ENCODE results near the gene ANKRD40. TPM values are rescaled to one million over a fixed set of nuclear protein-coding genes. Genes with fewer than 3 reads are reported as not detected.

The ANKRD40 gene, protein sequence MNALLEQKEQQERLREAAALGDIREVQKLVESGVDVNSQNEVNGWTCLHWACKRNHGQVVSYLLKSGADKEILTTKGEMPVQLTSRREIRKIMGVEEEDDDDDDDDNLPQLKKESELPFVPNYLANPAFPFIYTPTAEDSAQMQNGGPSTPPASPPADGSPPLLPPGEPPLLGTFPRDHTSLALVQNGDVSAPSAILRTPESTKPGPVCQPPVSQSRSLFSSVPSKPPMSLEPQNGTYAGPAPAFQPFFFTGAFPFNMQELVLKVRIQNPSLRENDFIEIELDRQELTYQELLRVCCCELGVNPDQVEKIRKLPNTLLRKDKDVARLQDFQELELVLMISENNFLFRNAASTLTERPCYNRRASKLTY
- 24.0 TPM for total RNA-seq
- 1 to 10 TPM; 3.8 to 5.7 (median 4.5) TPM for polyA plus RNA-seq

DNA sequence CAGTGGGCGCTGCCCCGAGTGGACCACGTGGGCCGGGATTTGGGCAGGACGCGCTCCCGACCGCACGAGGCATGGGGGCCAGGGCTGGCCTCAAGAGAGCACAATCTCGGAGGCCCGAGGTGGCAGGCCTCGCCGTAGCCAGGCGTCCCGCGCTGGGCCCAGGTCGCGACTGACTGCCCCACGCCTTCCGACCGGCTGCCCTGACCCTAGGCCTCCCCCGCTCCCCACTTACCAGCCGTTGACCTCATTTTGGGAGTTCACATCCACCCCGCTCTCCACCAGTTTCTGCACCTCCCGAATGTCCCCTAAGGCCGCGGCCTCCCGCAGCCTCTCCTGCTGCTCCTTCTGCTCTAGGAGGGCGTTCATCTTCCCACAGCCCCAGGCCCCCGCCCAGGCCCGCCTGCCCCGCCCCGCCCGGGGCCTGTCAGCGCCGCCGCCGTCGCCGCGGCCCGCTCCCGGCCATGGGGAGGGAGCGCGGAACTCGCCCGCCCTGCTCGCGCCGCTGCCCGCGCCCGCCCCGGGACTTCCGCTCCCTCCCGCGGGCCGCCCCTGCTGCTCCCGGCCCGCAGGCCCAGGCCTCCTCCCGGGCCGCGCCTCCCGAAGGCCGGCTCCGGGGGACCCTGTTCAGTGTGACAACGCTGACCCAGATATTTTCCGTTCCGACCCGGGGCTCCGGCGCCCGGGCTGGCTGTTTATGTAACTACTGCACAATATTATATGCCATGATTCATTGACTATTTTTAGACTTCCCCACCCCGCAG, at the start of gene ANKRD40:
Gene ANKRD40 (minus strand): TSS at position 626 of the 761 bp plus-strand sequence. CDS start 260 bp downstream, at position 366.
- peak within 1 kb of the TSS; percentile 97 to 99 (median 99) for H3K27ac Mint-ChIP-seq
- no peaks in the 10 kb centered on the region for H3K9me3 ChIP-seq (ENCODE audit: control insufficient read depth in 2 of 2, low read length in 2 of 2)
- H3K9me3 Mint-ChIP-seq: no peaks in the 10 kb centered on the region
- peak within 1 kb of the TSS; percentile 93 for H3K27ac ChIP-seq (ENCODE audit: insufficient read depth, low read length, poor library complexity, severe bottlenecking)
- ATAC-seq (ENCODE audit: low read depth in 2 of 2): peak; percentile 87 to 89
- H3K4me1 Mint-ChIP-seq: peaks cover 10 to 65% (median 46%) of the 10 kb centered on the region in 4 donors
- H3K27me3 Mint-ChIP-seq: peaks cover 4% of the 10 kb centered on the region
- DNase-seq: peak; percentile 81 to 94 (median 89)
- H3K4me1 ChIP-seq (ENCODE audit: control insufficient read depth, insufficient read depth, low read length, poor library complexity, severe bottlenecking): peaks cover 27% of the 10 kb centered on the region
- peaks cover 8% of the 10 kb centered on the region for H3K36me3 Mint-ChIP-seq
- no peaks in the 10 kb centered on the region for H3K27me3 ChIP-seq (ENCODE audit: control insufficient read depth, insufficient read depth, low read length)
- H3K4me3 Mint-ChIP-seq: peak within 1 kb of the TSS; percentile 91 to 97 (median 94)
- H3K36me3 ChIP-seq (ENCODE audit: control insufficient read depth, insufficient read depth, low read length): peaks cover 10% of the 10 kb centered on the region
- peak within 1 kb of the TSS; percentile 98 for H3K4me3 ChIP-seq (ENCODE audit: low read depth, low read length)

DNA sequence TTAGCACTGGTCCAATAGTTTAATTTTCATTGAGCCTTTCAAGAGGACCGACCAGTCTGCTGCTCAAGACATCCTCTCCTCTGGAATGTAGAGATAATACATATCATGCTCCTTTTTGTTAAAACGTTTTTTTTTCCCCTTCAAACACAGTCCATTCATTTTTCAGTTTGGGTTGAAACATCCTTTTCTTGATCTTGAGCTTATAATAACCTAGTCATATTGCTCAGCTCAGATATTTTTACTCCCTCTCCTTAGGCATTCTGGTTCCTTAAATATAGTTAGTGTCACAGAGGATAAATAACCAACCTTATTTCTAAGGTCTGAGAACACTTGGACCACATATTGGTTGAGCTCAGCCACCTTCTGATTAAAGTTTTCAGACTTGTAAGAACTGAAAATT, 46.8 kb upstream of the ANKRD40 start:
- peaks cover 50% of the 10 kb centered on the region for H3K36me3 ChIP-seq (ENCODE audit: control insufficient read depth, insufficient read depth, low read length)
- no peak for ATAC-seq (ENCODE audit: low read depth in 2 of 2)

DNA sequence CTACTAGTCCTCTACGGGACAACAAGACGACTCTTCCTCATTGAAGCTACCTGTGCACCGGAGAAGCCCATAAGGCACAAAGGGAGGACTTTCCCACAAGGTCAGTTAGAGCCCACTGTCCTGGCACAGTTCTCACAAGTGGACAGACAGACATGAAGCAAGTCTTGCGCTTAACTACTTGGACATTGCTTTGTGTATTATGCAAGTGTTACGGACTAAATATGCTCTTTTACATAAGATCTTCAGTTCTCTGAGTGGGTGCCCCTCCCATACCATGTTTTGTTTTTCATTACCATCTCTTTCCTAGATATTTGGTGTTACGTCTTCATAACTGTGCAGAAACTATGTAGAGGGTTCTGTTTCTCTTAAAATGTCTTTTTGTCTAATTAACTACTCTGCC, 41.5 kb upstream of the ANKRD40 start:
- Mint-ChIP-seq H3K27ac (peak overlapping the region in 2 of 3 donors; percentile 31 to 33), H3K4me3 (no peak overlapping the region), H3K36me3 (peaks cover 55% of the 10 kb centered on the region), H3K27me3 (no peaks in the 10 kb centered on the region), H3K4me1 (peaks cover 5 to 19% (median 11%) of the 10 kb centered on the region in 4 donors), H3K9me3 (peaks cover 0 to 1% (median 0%) of the 10 kb centered on the region in 7 donors)
- DNase-seq: no peak
- H3K27me3 ChIP-seq (ENCODE audit: control insufficient read depth, insufficient read depth, low read length): no peaks in the 10 kb centered on the region
- no peaks in the 10 kb centered on the region for H3K9me3 ChIP-seq (ENCODE audit: control insufficient read depth in 2 of 2, low read length in 2 of 2)
- no peak overlapping the region for H3K27ac ChIP-seq (ENCODE audit: insufficient read depth, low read length, poor library complexity, severe bottlenecking)
- H3K36me3 ChIP-seq (ENCODE audit: control insufficient read depth, insufficient read depth, low read length): peaks cover 96% of the 10 kb centered on the region
- ATAC-seq (ENCODE audit: low read depth in 2 of 2): no peak
- H3K4me3 ChIP-seq (ENCODE audit: low read depth, low read length): no peak overlapping the region
- H3K4me1 ChIP-seq (ENCODE audit: control insufficient read depth, insufficient read depth, low read length, poor library complexity, severe bottlenecking): no peaks in the 10 kb centered on the region

More for the DNA sequence above, 46.8 kb upstream of the ANKRD40 start:
- Mint-ChIP-seq H3K4me3 (no peak overlapping the region), H3K9me3 (peaks cover 0 to 4% (median 0%) of the 10 kb centered on the region in 7 donors), H3K27me3 (no peaks in the 10 kb centered on the region), H3K4me1 (peaks cover 3 to 11% (median 6%) of the 10 kb centered on the region in 4 donors), H3K36me3 (peaks cover 28% of the 10 kb centered on the region), H3K27ac (no peak overlapping the region)
- DNase-seq: no peak
- Histone ChIP-seq H3K9me3 (ENCODE audit: control insufficient read depth in 2 of 2, low read length in 2 of 2) (no peaks in the 10 kb centered on the region), H3K4me1 (ENCODE audit: control insufficient read depth, insufficient read depth, low read length, poor library complexity, severe bottlenecking) (no peaks in the 10 kb centered on the region), H3K27me3 (ENCODE audit: control insufficient read depth, insufficient read depth, low read length) (no peaks in the 10 kb centered on the region), H3K27ac (ENCODE audit: insufficient read depth, low read length, poor library complexity, severe bottlenecking) (no peak overlapping the region), H3K4me3 (ENCODE audit: low read depth, low read length) (no peak overlapping the region)

DNA sequence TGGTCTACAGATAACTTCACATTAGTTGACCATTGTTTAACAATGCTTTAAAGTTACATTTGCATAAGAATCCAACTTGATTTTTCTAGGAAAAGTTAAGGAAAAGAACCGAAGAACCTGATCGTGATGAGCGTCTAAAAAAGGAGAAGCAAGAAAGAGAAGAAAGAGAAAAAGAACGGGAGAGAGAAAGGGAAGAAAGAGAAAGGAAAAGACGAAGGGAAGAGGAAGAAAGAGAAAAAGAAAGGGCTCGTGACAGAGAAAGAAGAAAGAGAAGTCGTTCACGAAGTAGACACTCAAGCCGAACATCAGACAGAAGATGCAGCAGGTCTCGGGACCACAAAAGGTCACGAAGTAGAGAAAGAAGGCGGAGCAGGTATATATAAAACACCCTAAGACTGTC, 37.9 kb upstream of the ANKRD40 start:
- peaks cover 96% of the 10 kb centered on the region for H3K36me3 ChIP-seq (ENCODE audit: control insufficient read depth, insufficient read depth, low read length)
- H3K36me3 Mint-ChIP-seq: peaks cover 63% of the 10 kb centered on the region
- H3K4me1 Mint-ChIP-seq: peaks cover 5 to 19% (median 14%) of the 10 kb centered on the region in 4 donors

DNA sequence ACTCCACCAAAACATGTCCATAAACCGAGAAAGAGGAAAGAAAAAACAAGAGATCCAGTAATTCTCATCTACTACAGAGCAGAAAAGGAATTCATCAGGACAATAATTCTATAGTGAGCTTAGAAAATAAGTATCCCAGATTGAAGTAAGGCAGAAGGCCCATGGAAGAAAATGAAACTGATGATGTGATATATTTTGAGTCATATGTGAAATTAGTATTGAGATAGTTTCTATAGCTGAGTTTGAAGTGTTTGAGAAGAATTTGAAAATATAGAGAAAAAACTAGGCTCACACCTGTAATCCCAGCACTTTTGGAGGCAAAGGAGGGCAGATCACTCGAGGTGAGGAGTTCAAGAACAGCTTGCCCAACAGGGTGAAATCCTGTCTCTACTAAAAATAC, 31.4 kb upstream of the ANKRD40 start:
- no peak for ATAC-seq (ENCODE audit: low read depth in 2 of 2)
- Histone ChIP-seq H3K9me3 (ENCODE audit: control insufficient read depth in 2 of 2, low read length in 2 of 2) (no peaks in the 10 kb centered on the region), H3K4me1 (ENCODE audit: control insufficient read depth, insufficient read depth, low read length, poor library complexity, severe bottlenecking) (peaks cover 8% of the 10 kb centered on the region), H3K36me3 (ENCODE audit: control insufficient read depth, insufficient read depth, low read length) (peaks cover 68% of the 10 kb centered on the region), H3K4me3 (ENCODE audit: low read depth, low read length) (no peak overlapping the region), H3K27me3 (ENCODE audit: control insufficient read depth, insufficient read depth, low read length) (no peaks in the 10 kb centered on the region), H3K27ac (ENCODE audit: insufficient read depth, low read length, poor library complexity, severe bottlenecking) (no peak overlapping the region)
- DNase-seq: no peak
- no peak overlapping the region for H3K4me3 Mint-ChIP-seq
- H3K27ac Mint-ChIP-seq: peak overlapping the region in 2 of 3 donors; percentile 52 to 81
- H3K27me3 Mint-ChIP-seq: no peaks in the 10 kb centered on the region
- H3K9me3 Mint-ChIP-seq: peaks cover 0 to 2% (median 0%) of the 10 kb centered on the region in 7 donors
- H3K36me3 Mint-ChIP-seq: peaks cover 55% of the 10 kb centered on the region
- peaks cover 35 to 52% (median 43%) of the 10 kb centered on the region in 4 donors for H3K4me1 Mint-ChIP-seq

More for the DNA sequence above, 37.9 kb upstream of the ANKRD40 start:
- H3K27me3 Mint-ChIP-seq: no peaks in the 10 kb centered on the region
- no peaks in the 10 kb centered on the region for H3K4me1 ChIP-seq (ENCODE audit: control insufficient read depth, insufficient read depth, low read length, poor library complexity, severe bottlenecking)
- H3K9me3 Mint-ChIP-seq: peaks cover 0 to 1% (median 0%) of the 10 kb centered on the region in 7 donors
- DNase-seq: no peak
- no peak for ATAC-seq (ENCODE audit: low read depth in 2 of 2)
- H3K4me3 ChIP-seq (ENCODE audit: low read depth, low read length): no peak overlapping the region
- H3K27ac Mint-ChIP-seq: no peak overlapping the region
- no peaks in the 10 kb centered on the region for H3K9me3 ChIP-seq (ENCODE audit: control insufficient read depth in 2 of 2, low read length in 2 of 2)
- H3K27me3 ChIP-seq (ENCODE audit: control insufficient read depth, insufficient read depth, low read length): no peaks in the 10 kb centered on the region
- no peak overlapping the region for H3K27ac ChIP-seq (ENCODE audit: insufficient read depth, low read length, poor library complexity, severe bottlenecking)
- H3K4me3 Mint-ChIP-seq: no peak overlapping the region

DNA sequence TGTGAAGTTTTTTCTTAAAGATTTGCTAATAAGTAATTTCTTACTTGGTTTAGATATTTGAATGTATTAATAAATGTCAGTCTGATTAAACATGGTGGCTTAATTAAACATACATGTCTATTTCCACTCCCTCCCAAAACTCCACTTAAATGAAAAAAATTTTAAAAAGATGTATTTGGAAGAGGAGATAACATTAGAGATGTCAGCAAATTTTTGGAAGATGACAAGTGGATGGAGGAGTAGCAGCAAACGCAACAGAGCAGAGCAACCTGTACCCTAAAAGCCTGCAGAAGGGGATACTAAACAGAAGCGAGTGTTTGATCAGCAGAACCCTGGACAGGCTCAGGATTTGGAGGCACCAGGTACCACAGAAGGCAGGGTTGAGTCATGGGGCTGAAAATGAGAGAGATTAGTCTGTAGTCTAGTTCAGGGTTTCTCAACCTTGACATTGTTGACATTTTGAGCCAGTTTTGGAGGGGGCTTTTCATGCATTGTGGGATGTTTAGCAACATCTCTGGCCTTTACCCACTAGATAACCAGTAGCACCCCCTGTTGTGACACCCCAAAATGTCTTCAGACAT, 29.5 kb upstream of the ANKRD40 start:
- H3K4me3 Mint-ChIP-seq: no peak overlapping the region
- no peaks in the 10 kb centered on the region for H3K27me3 Mint-ChIP-seq
- DNase-seq (no peak), ATAC-seq (ENCODE audit: low read depth in 2 of 2) (no peak)
- H3K27ac ChIP-seq (ENCODE audit: insufficient read depth, low read length, poor library complexity, severe bottlenecking): peak overlapping the region; percentile 0
- H3K4me1 ChIP-seq (ENCODE audit: control insufficient read depth, insufficient read depth, low read length, poor library complexity, severe bottlenecking): peaks cover 15% of the 10 kb centered on the region
- peaks cover 40 to 63% (median 46%) of the 10 kb centered on the region in 4 donors for H3K4me1 Mint-ChIP-seq
- peaks cover 42% of the 10 kb centered on the region for H3K36me3 Mint-ChIP-seq
- H3K4me3 ChIP-seq (ENCODE audit: low read depth, low read length): no peak overlapping the region
- H3K36me3 ChIP-seq (ENCODE audit: control insufficient read depth, insufficient read depth, low read length): peaks cover 52% of the 10 kb centered on the region
- no peaks in the 10 kb centered on the region for H3K27me3 ChIP-seq (ENCODE audit: control insufficient read depth, insufficient read depth, low read length)
- peak overlapping the region in 2 of 3 donors; percentile 53 to 58 for H3K27ac Mint-ChIP-seq
- H3K9me3 Mint-ChIP-seq: peaks cover 0 to 2% (median 0%) of the 10 kb centered on the region in 7 donors
- no peaks in the 10 kb centered on the region for H3K9me3 ChIP-seq (ENCODE audit: control insufficient read depth in 2 of 2, low read length in 2 of 2)

DNA sequence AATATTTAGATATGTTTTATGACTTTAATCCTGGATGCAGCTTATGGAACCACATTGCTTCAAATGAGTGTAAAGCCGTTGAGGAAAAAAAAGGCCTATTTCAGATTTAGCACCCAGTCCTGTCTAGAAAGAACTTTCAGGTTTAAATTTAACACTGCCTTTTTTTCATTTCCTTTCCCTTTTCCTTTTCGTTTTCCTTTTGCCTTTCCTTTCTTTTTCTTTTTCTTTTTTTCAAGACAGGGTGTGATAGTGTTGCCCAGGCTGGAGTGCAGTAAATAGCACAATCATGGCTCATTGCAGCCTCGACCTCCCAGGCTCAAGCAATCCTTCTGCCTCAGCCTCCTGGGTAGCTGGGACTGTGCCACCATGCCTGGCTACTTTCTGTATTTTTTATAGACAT, 27.6 kb upstream of the ANKRD40 start:
- Histone ChIP-seq H3K4me1 (ENCODE audit: control insufficient read depth, insufficient read depth, low read length, poor library complexity, severe bottlenecking) (peaks cover 27% of the 10 kb centered on the region), H3K27me3 (ENCODE audit: control insufficient read depth, insufficient read depth, low read length) (no peaks in the 10 kb centered on the region), H3K9me3 (ENCODE audit: control insufficient read depth in 2 of 2, low read length in 2 of 2) (no peaks in the 10 kb centered on the region), H3K27ac (ENCODE audit: insufficient read depth, low read length, poor library complexity, severe bottlenecking) (no peak overlapping the region), H3K4me3 (ENCODE audit: low read depth, low read length) (no peak overlapping the region), H3K36me3 (ENCODE audit: control insufficient read depth, insufficient read depth, low read length) (peaks cover 36% of the 10 kb centered on the region)
- Mint-ChIP-seq H3K36me3 (peaks cover 27% of the 10 kb centered on the region), H3K4me1 (peaks cover 46 to 82% (median 58%) of the 10 kb centered on the region in 4 donors), H3K4me3 (peak overlapping the region in 2 of 4 donors; percentile 40 to 67), H3K27ac (peak overlapping the region in 1 of 3 donors; percentile 67), H3K9me3 (peaks cover 0 to 2% (median 0%) of the 10 kb centered on the region in 7 donors), H3K27me3 (no peaks in the 10 kb centered on the region)
- no peak for ATAC-seq (ENCODE audit: low read depth in 2 of 2)
- DNase-seq: no peak
